Panc1 (cell line): ENCODE results near the gene PPP1R3C. TPM values are rescaled to one million over a fixed set of nuclear protein-coding genes. Genes with fewer than 3 reads are reported as not detected.

Source experiments
- ATAC-seq: fragments of 200-7000 bp; cut with Tn5 transposase; 2 replicates; pipeline ENCODE4 v1.9.1; 2020; ENCODE audit warnings: mild to moderate bottlenecking, moderate library complexity
- BruUV-seq: library from RNA; stranded (reverse); fragments of 400-500 nt; replicated peaks from 2 replicates; lab custom pipeline; 2021; lab: Mats Ljungman, UMichigan
- CTCF ChIA-PET: fragments of 300-600 bp; sonication (Branson Sonifier 250); formaldehyde crosslinking; loops from one replicate; lab custom pipeline; 2022; ENCODE audit warnings: antibody characterized with exemption; lab: Charles Lee
- POLR2A ChIA-PET: fragments of 300-600 bp; sonication (Branson Sonifier 250); formaldehyde crosslinking; loops from one replicate; lab custom pipeline; 2022; ENCODE audit warnings: antibody characterized with exemption; lab: Charles Lee
- DNase-seq: peaks from one replicate; pipeline ENCODE4 v3.0.0-alpha.2; 2010; ENCODE audit warnings: low read depth, low spot score
- H3K27ac ChIP-seq: 2 replicates; pipeline ENCODE4 v1.5.1; 2011; ENCODE audit warnings: mild to moderate bottlenecking, low read length, inconsistent platforms
- H3K27me3 ChIP-seq: fragments of 200-500 bp; sonication (Bioruptor generic); 2 replicates; pipeline ENCODE4 v1.6.0; 2014; ENCODE audit warnings: low read length, inconsistent platforms; ENCODE audit not compliant: control insufficient read depth, insufficient read depth
- H3K36me3 ChIP-seq: fragments of 200-500 bp; sonication (Bioruptor generic); 2 replicates; pipeline ENCODE4 v1.5.1; 2014; ENCODE audit warnings: inconsistent platforms, mild to moderate bottlenecking, low read length, moderate library complexity; ENCODE audit not compliant: control insufficient read depth, insufficient read depth
- H3K4me1 ChIP-seq: 2 replicates; pipeline ENCODE4 v1.5.1; 2011; ENCODE audit warnings: inconsistent platforms, mild to moderate bottlenecking, low read length, moderate library complexity; ENCODE audit not compliant: control insufficient read depth, insufficient read depth
- H3K4me3 ChIP-seq, 2 experiments: 2 replicates each; pipeline ENCODE4 v1.5.1; 2011 to 2012; ENCODE audit warnings: low read depth in 2 of 2, low read length in 2 of 2, mild to moderate bottlenecking in 2 of 2, inconsistent platforms in 1 of 2, moderate library complexity in 1 of 2
- H3K9me3 ChIP-seq: fragments of 200-500 bp; sonication (Bioruptor generic); 2 replicates; pipeline ENCODE4 v1.5.1; 2014; ENCODE audit warnings: low read depth, mild to moderate bottlenecking, inconsistent platforms, low read length, moderate library complexity; ENCODE audit not compliant: control insufficient read depth, insufficient read depth
- CTCF ChIP-seq: fragments of 450-650 bp; IDR thresholded peaks from 2 replicates; pipeline ENCODE4 v1.5.1; 2017; ENCODE audit warnings: mild to moderate bottlenecking
- POLR2AphosphoS5 ChIP-seq: IDR thresholded peaks from 2 replicates; pipeline ENCODE4 v1.6.1; 2012; ENCODE audit warnings: mild to moderate bottlenecking, low read depth, low read length, moderate library complexity
- REST ChIP-seq, 2 experiments: IDR thresholded peaks; 2 replicates each; pipeline ENCODE4 v1.6.1; 2011 to 2012; ENCODE audit warnings: low read depth in 2 of 2, control low read depth in 1 of 2, low read length in 1 of 2, mild to moderate bottlenecking in 1 of 2, moderate library complexity in 1 of 2; ENCODE audit not compliant: insufficient read depth in 1 of 2
- SIN3A ChIP-seq: IDR thresholded peaks from 2 replicates; pipeline ENCODE4 v1.6.1; 2012; ENCODE audit warnings: low read depth, mild to moderate bottlenecking, low read length, moderate library complexity, borderline replicate concordance; ENCODE audit not compliant: insufficient read depth
- TCF7L2 ChIP-seq: IDR thresholded peaks from 2 replicates; pipeline ENCODE4 v1.6.1; 2011; ENCODE audit warnings: mild to moderate bottlenecking, low read depth, low read length, inconsistent platforms
- in situ Hi-C: cut with HindIII; loops from 2 replicates; pipeline ENCODE4 v1.10.0; 2016; ENCODE audit warnings: low sequenced_read_pairs, low pct_unique_long_range_greater_than_20kb
- intact Hi-C: fragments of 100-400 bp; cut with micrococcal nuclease; formaldehyde crosslinking; loops from one replicate; pipeline ENCODE4 v1.10.0; 2022; ENCODE audit not compliant: unreplicated experiment
- total RNA-seq: library from RNA; stranded (reverse); gene quantifications from one replicate; pipeline ENCODE4 v1.2.1, GENCODE V29; 2021; ENCODE audit not compliant: unreplicated experiment

PPP1R3C gene
- total RNA-seq, 1 experiment from 2014 or later: 1.2 TPM

GRCh38 chr10:91587710-91588638 lies 44.9 kb downstream of the PPP1R3C start:
- Histone ChIP-seq H3K4me1 (peaks cover 7% of the 10 kb centered on the region; the same call in 1 of the 2 replicates), H3K36me3 (no peaks in the 10 kb centered on the region), H3K9me3 (no peaks in the 10 kb centered on the region), H3K4me3 (no peak overlapping the region), H3K27me3 (no peaks in the 10 kb centered on the region), H3K27ac (no peak overlapping the region)
- CTCF ChIA-PET: no interaction called here
- BruUV-seq: no TSS peak
- ATAC-seq (no peak), DNase-seq (no peak)
- POLR2A ChIA-PET: no interaction called here
- TF ChIP-seq REST (IDR thresholded peaks at IDR 0.05; ENCODE audit: insufficient read depth in 1 of 2, low read depth in 2 of 2, low read length in 1 of 2): no peak
- no peak for TF ChIP-seq CTCF
- no peak for TF ChIP-seq TCF7L2
- TF ChIP-seq SIN3A: no peak
- no peak for TF ChIP-seq POLR2AphosphoS5
- intact Hi-C loops (no loop called here), in situ Hi-C loops (no loop called here)

GRCh38 chr10:91582153-91582554 lies 50.7 kb downstream of the PPP1R3C start:
- BruUV-seq: no TSS peak
- POLR2A ChIA-PET: interaction anchor here (1.0 kb wide), 1 partner anchor 50 kb away, joined by 3 read pairs; no protein-coding TSS in a partner anchor
- intact Hi-C loops (no loop called here), in situ Hi-C loops (no loop called here)
- ATAC-seq (no peak), DNase-seq (no peak)
- Histone ChIP-seq H3K4me1 (no peaks in the 10 kb centered on the region), H3K36me3 (no peaks in the 10 kb centered on the region), H3K27ac (no peak overlapping the region), H3K9me3 (no peaks in the 10 kb centered on the region), H3K27me3 (no peaks in the 10 kb centered on the region), H3K4me3 (no peak overlapping the region)
- CTCF ChIA-PET: no interaction called here
- TF ChIP-seq SIN3A (no peak), TCF7L2 (no peak), REST (IDR thresholded peaks at IDR 0.05; ENCODE audit: insufficient read depth in 1 of 2, low read depth in 2 of 2, low read length in 1 of 2) (no peak), CTCF (no peak), POLR2AphosphoS5 (no peak)
